ENCODE measurements around the gene FAM161B.
"Not testable (repeated sequence)": the region's sequence is repeated elsewhere in the genome, so short reads cannot be mapped to it uniquely, and the experiment has no call there.

FAM161B gene
- total RNA-seq = 3.5 to 9.5 (median 4.7) reads per million in 3 donors

- Histone ChIP-seq H3K27ac (ENCODE audit: insufficient read depth, low read length, poor library complexity, severe bottlenecking) (peak within 1 kb of the TSS; percentile 93), H3K4me3 (ENCODE audit: insufficient read depth, low read depth, low read length, poor library complexity, severe bottlenecking) (peak within 1 kb of the TSS; percentile 77), H3K27me3 (replicated peaks; ENCODE audit: control insufficient read depth, insufficient read depth, low read length, poor library complexity, severe bottlenecking) (no peaks in the 10 kb centered on the region), H3K4me1 (ENCODE audit: control insufficient read depth, insufficient read depth, low read length, poor library complexity, severe bottlenecking) (no peaks in the 10 kb centered on the region), H3K9me3 (ENCODE audit: control insufficient read depth, low read length) (no peaks in the 10 kb centered on the region), H3K36me3 (ENCODE audit: control insufficient read depth, insufficient read depth, low read length) (peaks cover 8% of the 10 kb centered on the region)
- DNase-seq = peak; percentile 86 to 92 (median 91)
These were observed at the start of gene FAM161B, which contains the start of gene COQ6 for GRCh38 chr14:73949752-73950734. Gene FAM161B, minus strand, starts transcription at chr14:73950094. Its CDS starts 68 bp downstream, at chr14:73950026. Gene COQ6, plus strand, starts transcription at chr14:73950302. Its CDS starts 31 bp downstream, at chr14:73950333.

- no peak overlapping the region for H3K27ac ChIP-seq (ENCODE audit: insufficient read depth, low read length, poor library complexity, severe bottlenecking)
- no peak overlapping the region for H3K4me3 ChIP-seq (ENCODE audit: insufficient read depth, low read depth, low read length, poor library complexity, severe bottlenecking)
- H3K9me3 ChIP-seq (ENCODE audit: control insufficient read depth, low read length) = no peaks in the 10 kb centered on the region
- DNase-seq = no peak
- no peaks in the 10 kb centered on the region for H3K27me3 ChIP-seq (replicated peaks; ENCODE audit: control insufficient read depth, insufficient read depth, low read length, poor library complexity, severe bottlenecking)
- no peaks in the 10 kb centered on the region for H3K4me1 ChIP-seq (ENCODE audit: control insufficient read depth, insufficient read depth, low read length, poor library complexity, severe bottlenecking)
- no peaks in the 10 kb centered on the region for H3K36me3 ChIP-seq (ENCODE audit: control insufficient read depth, insufficient read depth, low read length)
These were observed 48.8 kb upstream of the FAM161B start for GRCh38 chr14:73998726-73999125.

- Histone ChIP-seq H3K9me3 (ENCODE audit: control insufficient read depth, low read length) (no peaks in the 10 kb centered on the region), H3K27ac (ENCODE audit: insufficient read depth, low read length, poor library complexity, severe bottlenecking) (no peak overlapping the region), H3K4me3 (ENCODE audit: insufficient read depth, low read depth, low read length, poor library complexity, severe bottlenecking) (no peak overlapping the region), H3K36me3 (ENCODE audit: control insufficient read depth, insufficient read depth, low read length) (no peaks in the 10 kb centered on the region), H3K27me3 (replicated peaks; ENCODE audit: control insufficient read depth, insufficient read depth, low read length, poor library complexity, severe bottlenecking) (no peaks in the 10 kb centered on the region), H3K4me1 (ENCODE audit: control insufficient read depth, insufficient read depth, low read length, poor library complexity, severe bottlenecking) (no peaks in the 10 kb centered on the region)
- DNase-seq = no peak
These were observed 48.1 kb upstream of the FAM161B start for GRCh38 chr14:73997944-73998447.

- Histone ChIP-seq H3K9me3 (ENCODE audit: control insufficient read depth, low read length) (no peaks in the 10 kb centered on the region), H3K27me3 (replicated peaks; ENCODE audit: control insufficient read depth, insufficient read depth, low read length, poor library complexity, severe bottlenecking) (no peaks in the 10 kb centered on the region), H3K4me3 (ENCODE audit: insufficient read depth, low read depth, low read length, poor library complexity, severe bottlenecking) (no peak overlapping the region), H3K27ac (ENCODE audit: insufficient read depth, low read length, poor library complexity, severe bottlenecking) (no peak overlapping the region), H3K36me3 (ENCODE audit: control insufficient read depth, insufficient read depth, low read length) (no peaks in the 10 kb centered on the region), H3K4me1 (ENCODE audit: control insufficient read depth, insufficient read depth, low read length, poor library complexity, severe bottlenecking) (no peaks in the 10 kb centered on the region)
- no peak for DNase-seq
These were observed 47.4 kb upstream of the FAM161B start for GRCh38 chr14:73997108-73997943.

GRCh38 chr14:73996731-73997107 lies 46.8 kb upstream of the FAM161B start:
- Histone ChIP-seq H3K4me3 (ENCODE audit: insufficient read depth, low read depth, low read length, poor library complexity, severe bottlenecking) (no peak overlapping the region), H3K27ac (ENCODE audit: insufficient read depth, low read length, poor library complexity, severe bottlenecking) (no peak overlapping the region), H3K36me3 (ENCODE audit: control insufficient read depth, insufficient read depth, low read length) (no peaks in the 10 kb centered on the region), H3K9me3 (ENCODE audit: control insufficient read depth, low read length) (no peaks in the 10 kb centered on the region), H3K27me3 (replicated peaks; ENCODE audit: control insufficient read depth, insufficient read depth, low read length, poor library complexity, severe bottlenecking) (no peaks in the 10 kb centered on the region), H3K4me1 (ENCODE audit: control insufficient read depth, insufficient read depth, low read length, poor library complexity, severe bottlenecking) (no peaks in the 10 kb centered on the region)
- no peak for DNase-seq

- Histone ChIP-seq H3K27ac (ENCODE audit: insufficient read depth, low read length, poor library complexity, severe bottlenecking) (no peak overlapping the region), H3K9me3 (ENCODE audit: control insufficient read depth, low read length) (no peaks in the 10 kb centered on the region), H3K4me3 (ENCODE audit: insufficient read depth, low read depth, low read length, poor library complexity, severe bottlenecking) (no peak overlapping the region), H3K36me3 (ENCODE audit: control insufficient read depth, insufficient read depth, low read length) (no peaks in the 10 kb centered on the region), H3K4me1 (ENCODE audit: control insufficient read depth, insufficient read depth, low read length, poor library complexity, severe bottlenecking) (no peaks in the 10 kb centered on the region), H3K27me3 (replicated peaks; ENCODE audit: control insufficient read depth, insufficient read depth, low read length, poor library complexity, severe bottlenecking) (no peaks in the 10 kb centered on the region)
- DNase-seq = no peak
These were observed 46.1 kb upstream of the FAM161B start for GRCh38 chr14:73995977-73996378.

GRCh38 chr14:73994926-73995325 lies 45.0 kb upstream of the FAM161B start:
- H3K27me3 ChIP-seq (replicated peaks; ENCODE audit: control insufficient read depth, insufficient read depth, low read length, poor library complexity, severe bottlenecking); H3K9me3 ChIP-seq (ENCODE audit: control insufficient read depth, low read length); DNase-seq; H3K36me3 ChIP-seq (ENCODE audit: control insufficient read depth, insufficient read depth, low read length); H3K4me3 ChIP-seq (ENCODE audit: insufficient read depth, low read depth, low read length, poor library complexity, severe bottlenecking); H3K4me1 ChIP-seq (ENCODE audit: control insufficient read depth, insufficient read depth, low read length, poor library complexity, severe bottlenecking); H3K27ac ChIP-seq (ENCODE audit: insufficient read depth, low read length, poor library complexity, severe bottlenecking): not testable (repeated sequence)

- H3K4me3 ChIP-seq (ENCODE audit: insufficient read depth, low read depth, low read length, poor library complexity, severe bottlenecking) = no peak overlapping the region
- no peaks in the 10 kb centered on the region for H3K9me3 ChIP-seq (ENCODE audit: control insufficient read depth, low read length)
- H3K27ac ChIP-seq (ENCODE audit: insufficient read depth, low read length, poor library complexity, severe bottlenecking) = no peak overlapping the region
- H3K27me3 ChIP-seq (replicated peaks; ENCODE audit: control insufficient read depth, insufficient read depth, low read length, poor library complexity, severe bottlenecking) = no peaks in the 10 kb centered on the region
- DNase-seq = no peak
- peaks cover 3% of the 10 kb centered on the region for H3K36me3 ChIP-seq (ENCODE audit: control insufficient read depth, insufficient read depth, low read length)
- no peaks in the 10 kb centered on the region for H3K4me1 ChIP-seq (ENCODE audit: control insufficient read depth, insufficient read depth, low read length, poor library complexity, severe bottlenecking)
These were observed 41.2 kb upstream of the FAM161B start for GRCh38 chr14:73991092-73991491.

- H3K27ac ChIP-seq (ENCODE audit: insufficient read depth, low read length, poor library complexity, severe bottlenecking); H3K4me1 ChIP-seq (ENCODE audit: control insufficient read depth, insufficient read depth, low read length, poor library complexity, severe bottlenecking); DNase-seq; H3K27me3 ChIP-seq (replicated peaks; ENCODE audit: control insufficient read depth, insufficient read depth, low read length, poor library complexity, severe bottlenecking); H3K36me3 ChIP-seq (ENCODE audit: control insufficient read depth, insufficient read depth, low read length); H3K4me3 ChIP-seq (ENCODE audit: insufficient read depth, low read depth, low read length, poor library complexity, severe bottlenecking); H3K9me3 ChIP-seq (ENCODE audit: control insufficient read depth, low read length): not testable (repeated sequence)
These were observed 38.8 kb upstream of the FAM161B start for GRCh38 chr14:73988656-73989055.

Measured in effector memory CD4-positive, alpha-beta T cell (primary cell).